DND-41 (cell line): ENCODE data around the gene APOLD1.

Experiments
- CTCF ChIP-seq: IDR thresholded peaks from 2 replicates; pipeline ENCODE4 v1.5.1; 2012; ENCODE audit warnings: borderline replicate concordance, low read length, moderate library complexity, mild to moderate bottlenecking; ENCODE audit not compliant: poor library complexity, severe bottlenecking; ENCODE audit errors: extremely low read depth
- EZH2 ChIP-seq: IDR thresholded peaks from 3 replicates; pipeline ENCODE4 v1.6.1; 2012; ENCODE audit warnings: borderline replicate concordance, low read depth, mild to moderate bottlenecking, moderate library complexity, low read length, inconsistent platforms; ENCODE audit not compliant: severe bottlenecking

DNA sequence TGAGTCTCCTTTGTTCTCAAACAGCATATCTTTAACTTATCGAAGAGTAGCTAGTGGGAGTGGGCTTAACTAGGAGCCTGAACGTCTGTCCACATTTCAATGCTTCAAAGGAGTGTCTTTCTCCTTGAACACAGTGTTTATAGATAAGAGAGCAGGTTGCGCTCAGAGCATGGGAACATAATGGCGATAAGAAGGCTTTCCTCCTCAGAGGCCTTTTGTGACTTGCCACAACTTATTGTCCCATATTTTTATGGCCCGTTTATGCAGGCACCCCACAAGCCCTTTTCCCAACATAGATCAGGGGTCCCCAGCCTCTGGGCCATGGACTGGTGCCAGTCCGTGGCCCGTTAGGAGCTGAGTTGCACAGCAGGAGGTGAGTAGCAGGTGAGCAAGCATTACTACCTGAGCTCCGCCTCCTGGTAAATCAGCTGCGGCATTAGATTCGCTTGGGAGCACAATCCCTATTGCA, 25.1 kb downstream of the APOLD1 start:
- TF ChIP-seq CTCF (no peak), EZH2 (no peak)
